ENCODE data around the gene BMP7. TPM values are rescaled to one million over a fixed set of nuclear protein-coding genes. Genes with fewer than 3 reads are reported as not detected.
"Not testable (repeated sequence)": the region's sequence is repeated elsewhere in the genome, so short reads cannot be mapped to it uniquely, and the experiment has no call there.

The BMP7 gene
- total RNA-seq, 1 donor from 2014 or later: 3.7 TPM

- H3K4me3 ChIP-seq (ENCODE audit: low read depth, low read length): no peak overlapping the region
- no peak for TF ChIP-seq CTCF (conservative IDR thresholded peaks at IDR 0.05; ENCODE audit: low read depth, low read length)
- no peak for DNase-seq (ENCODE audit: low read depth)
These were observed 13.8 kb upstream of the BMP7 start for GRCh38 chr20:57280221-57280620.

GRCh38 chr20:57279548-57279947, 13.1 kb upstream of the BMP7 start:
- H3K4me3 ChIP-seq (ENCODE audit: low read depth, low read length); DNase-seq (ENCODE audit: low read depth): not testable (repeated sequence)

- no peak overlapping the region for H3K4me3 ChIP-seq (ENCODE audit: low read depth, low read length)
- DNase-seq (ENCODE audit: low read depth): no peak
- no peak for TF ChIP-seq CTCF (conservative IDR thresholded peaks at IDR 0.05; ENCODE audit: low read depth, low read length)
These were observed 12.0 kb upstream of the BMP7 start for GRCh38 chr20:57278457-57278856.

- no peak overlapping the region for H3K4me3 ChIP-seq (ENCODE audit: low read depth, low read length)
- no peak for DNase-seq (ENCODE audit: low read depth)
- no peak for TF ChIP-seq CTCF (conservative IDR thresholded peaks at IDR 0.05; ENCODE audit: low read depth, low read length)
These were observed 11.1 kb upstream of the BMP7 start for GRCh38 chr20:57277398-57278105.

GRCh38 chr20:57276221-57276620, 9.8 kb upstream of the BMP7 start:
- no peak for TF ChIP-seq CTCF (conservative IDR thresholded peaks at IDR 0.05; ENCODE audit: low read depth, low read length)
- no peak for DNase-seq (ENCODE audit: low read depth)
- H3K4me3 ChIP-seq (ENCODE audit: low read depth, low read length): no peak overlapping the region

GRCh38 chr20:57275813-57276212, 9.4 kb upstream of the BMP7 start:
- H3K4me3 ChIP-seq (ENCODE audit: low read depth, low read length): no peak overlapping the region
- TF ChIP-seq CTCF (conservative IDR thresholded peaks at IDR 0.05; ENCODE audit: low read depth, low read length): no peak
- DNase-seq (ENCODE audit: low read depth): no peak

- no peak for TF ChIP-seq CTCF (conservative IDR thresholded peaks at IDR 0.05; ENCODE audit: low read depth, low read length)
- no peak for DNase-seq (ENCODE audit: low read depth)
- no peak overlapping the region for H3K4me3 ChIP-seq (ENCODE audit: low read depth, low read length)
These were observed 8.9 kb upstream of the BMP7 start for GRCh38 chr20:57275334-57275733.
